Prostate gland (tissue), 2 donors: ENCODE data around the gene TBCCD1.

ENCODE experiments used
- CTCF ChIP-seq, 4 experiments: fragments of 200-600 bp in 2 of 4; fragments of 450-650 bp in 2 of 4; sonication (generic) in 2 of 4; IDR thresholded peaks; 1 replicate in 3 of 4; 2 replicates in 1 of 4; pipeline ENCODE4 v1.5.1; 2016 to 2019; ENCODE audit warnings: antibody characterized with exemption in 4 of 4, mild to moderate bottlenecking in 2 of 4, moderate library complexity in 2 of 4
- POLR2A ChIP-seq: fragments of 450-650 bp; IDR thresholded peaks from one replicate; pipeline ENCODE4 v1.6.1; 2016; ENCODE audit warnings: antibody characterized with exemption, mild to moderate bottlenecking
- POLR2AphosphoS5 ChIP-seq: sonication (generic); formaldehyde crosslinking; IDR thresholded peaks from one replicate; pipeline ENCODE4 v1.6.1; 2017; ENCODE audit warnings: antibody characterized with exemption

- TF ChIP-seq CTCF (IDR thresholded peaks at IDR 0.05) (no peak), POLR2A (no peak), POLR2AphosphoS5 (no peak)
These were observed 21.5 kb upstream of the TBCCD1 start for GRCh38 chr3:186588632-186589031.
